ENCODE results near the gene MRFAP1. TPM values are rescaled to one million over a fixed set of nuclear protein-coding genes. Genes with fewer than 3 reads are reported as not detected.

The MRFAP1 gene
- total RNA-seq: 210 and 238 TPM in 2 replicates

DNA sequence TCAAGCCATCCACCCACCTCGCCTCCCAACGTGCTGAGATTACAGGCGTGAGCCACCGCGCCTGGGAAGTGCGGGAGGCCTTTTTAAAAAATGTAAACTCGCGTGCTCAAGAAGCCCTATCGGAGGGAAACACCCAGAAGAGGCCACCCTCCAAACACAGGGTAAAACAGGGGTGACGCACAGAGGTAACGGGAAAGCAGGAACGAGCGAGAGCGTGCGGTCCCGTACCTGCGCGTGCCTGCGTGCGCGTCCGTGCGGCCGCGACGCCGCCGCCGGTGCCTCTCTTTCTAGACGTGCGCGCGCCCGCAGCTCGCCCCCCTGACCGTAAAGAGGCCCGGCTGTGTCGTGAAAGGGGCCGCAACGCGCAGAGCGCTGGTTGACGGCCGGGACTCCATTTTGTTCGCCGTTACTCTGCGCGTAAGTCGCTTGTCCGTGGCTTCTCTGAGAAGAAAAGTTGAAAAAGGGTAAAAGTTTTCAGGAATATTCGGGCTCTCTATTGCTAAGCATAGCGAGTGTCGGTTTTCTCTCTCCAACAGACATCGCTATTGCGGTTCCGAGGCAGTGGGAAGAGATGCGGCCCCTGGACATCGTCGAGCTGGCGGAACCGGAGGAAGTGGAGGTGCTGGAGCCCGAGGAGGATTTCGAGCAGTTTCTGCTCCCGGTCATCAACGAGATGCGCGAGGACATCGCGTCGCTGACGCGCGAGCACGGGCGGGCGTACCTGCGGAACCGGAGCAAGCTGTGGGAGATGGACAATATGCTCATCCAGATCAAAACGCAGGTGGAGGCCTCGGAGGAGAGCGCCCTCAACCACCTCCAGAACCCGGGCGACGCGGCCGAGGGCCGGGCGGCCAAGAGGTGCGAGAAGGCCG, at the start of gene MRFAP1:
Gene MRFAP1 (plus strand): TSS at position 394 of the 872 bp plus-strand sequence. CDS start 178 bp downstream, at position 572.

Other genes starting within 250 kb of the MRFAP1 start
- not detected in 2 replicates for gene PPP2R2C, start 168.1 kb upstream of the MRFAP1 start, total RNA-seq
- 25.8 and 27.8 TPM in 2 replicates for gene MAN2B2, start 65.5 kb upstream of the MRFAP1 start, total RNA-seq
- not detected in 2 replicates for gene S100P, start 53.2 kb downstream of the MRFAP1 start, total RNA-seq
- 41.3 and 45.4 TPM in 2 replicates for gene MRFAP1L1, start 69.2 kb downstream of the MRFAP1 start, total RNA-seq
- gene BLOC1S4, start 75.5 kb downstream of the MRFAP1 start, total RNA-seq: 28.0 and 36.6 TPM in 2 replicates
- gene KIAA0232, start 142.0 kb downstream of the MRFAP1 start, total RNA-seq: 10.7 and 15.9 TPM in 2 replicates

Data from pericardium fibroblast (primary cell).